HEK293 (cell line): ENCODE results near the gene GJB2.

Experiments
- CTCF ChIP-seq: fragments of 450-650 bp; formaldehyde crosslinking; IDR thresholded peaks from 2 replicates; pipeline ENCODE4 v1.5.1; 2016; ENCODE audit warnings: missing biosample characterization, missing genetic modification characterization
- ELK4 ChIP-seq: IDR thresholded peaks from 2 replicates; pipeline ENCODE4 v1.6.1; 2011; ENCODE audit warnings: mild to moderate bottlenecking, low read depth, low read length, borderline replicate concordance
- KLF1 ChIP-seq: fragments of 450-650 bp; formaldehyde crosslinking; IDR thresholded peaks from 2 replicates; pipeline ENCODE4 v1.5.1; 2016; ENCODE audit warnings: missing biosample characterization, missing genetic modification characterization
- TCF7L2 ChIP-seq: IDR thresholded peaks from 2 replicates; pipeline ENCODE4 v1.6.1; 2011; ENCODE audit warnings: low read depth, mild to moderate bottlenecking, inconsistent platforms, low read length, moderate library complexity, borderline replicate concordance
- YY1 ChIP-seq: fragments of 450-650 bp; formaldehyde crosslinking; IDR thresholded peaks from 2 replicates; pipeline ENCODE4 v1.5.1; 2018; ENCODE audit warnings: missing biosample characterization, missing genetic modification characterization
- ZNF121 ChIP-seq: fragments of 450-650 bp; formaldehyde crosslinking; IDR thresholded peaks from 2 replicates; pipeline ENCODE4 v1.5.1; 2016; ENCODE audit warnings: missing biosample characterization, missing genetic modification characterization
- ZNF211 ChIP-seq: fragments of 450-650 bp; formaldehyde crosslinking; IDR thresholded peaks from 2 replicates; pipeline ENCODE4 v1.5.1; 2016; ENCODE audit warnings: low read depth, missing biosample characterization, missing genetic modification characterization
- ZNF391 ChIP-seq: fragments of 450-650 bp; formaldehyde crosslinking; IDR thresholded peaks from 2 replicates; pipeline ENCODE4 v1.5.1; 2016; ENCODE audit warnings: low read depth, missing biosample characterization, missing genetic modification characterization, borderline replicate concordance
- ZNF398 ChIP-seq: fragments of 450-650 bp; formaldehyde crosslinking; IDR thresholded peaks from 2 replicates; pipeline ENCODE4 v1.5.1; 2017; ENCODE audit warnings: missing biosample characterization, missing genetic modification characterization
- ZNF548 ChIP-seq: fragments of 450-650 bp; formaldehyde crosslinking; IDR thresholded peaks from 2 replicates; pipeline ENCODE4 v1.5.1; 2016; ENCODE audit warnings: missing biosample characterization, missing genetic modification characterization
- ZNF664 ChIP-seq: fragments of 450-650 bp; formaldehyde crosslinking; IDR thresholded peaks from 2 replicates; pipeline ENCODE4 v1.5.1; 2016; ENCODE audit warnings: missing biosample characterization, missing genetic modification characterization
- ZNF792 ChIP-seq: fragments of 450-650 bp; formaldehyde crosslinking; IDR thresholded peaks from 2 replicates; pipeline ENCODE4 v1.5.1; 2016; ENCODE audit warnings: missing biosample characterization, missing genetic modification characterization
- TF ChIP-seq, protein P1 (sequence below): fragments of 450-650 bp; formaldehyde crosslinking; IDR thresholded peaks from 2 replicates; pipeline ENCODE4 v1.5.1; 2017; ENCODE audit warnings: missing biosample characterization, missing genetic modification characterization
- TF ChIP-seq, protein P2 (sequence below): fragments of 450-650 bp; formaldehyde crosslinking; IDR thresholded peaks from 2 replicates; pipeline ENCODE4 v1.5.1; 2016; ENCODE audit warnings: missing biosample characterization, missing genetic modification characterization

DNA sequence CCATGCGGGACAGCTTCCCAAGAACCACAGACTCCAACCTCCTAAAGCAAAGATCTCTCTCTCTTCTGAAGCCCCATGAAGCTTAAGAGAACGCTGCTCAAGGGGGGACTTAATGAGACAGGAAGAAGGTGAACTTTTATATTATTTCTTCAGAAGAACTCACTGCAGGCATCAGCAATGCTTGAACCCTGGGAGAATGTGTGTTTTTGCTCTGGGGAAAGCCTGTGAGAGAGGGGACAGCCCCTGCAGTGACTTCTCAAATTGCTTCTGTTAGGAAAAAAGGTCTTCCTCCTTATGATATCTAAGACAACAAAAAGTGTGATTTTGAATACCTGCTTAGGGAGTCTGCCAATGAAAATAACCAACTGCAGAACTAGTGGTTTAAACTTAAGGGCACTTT is 54.9 kb downstream of the GJB2 start:
- no peak for TF ChIP-seq TCF7L2
- TF ChIP-seq ELK4, result no peak
- TF ChIP-seq CTCF (tag by site-specific recombination), result no peak
- TF ChIP-seq ZNF664 (tag by site-specific recombination), result no peak
- TF ChIP-seq, protein P1, sequence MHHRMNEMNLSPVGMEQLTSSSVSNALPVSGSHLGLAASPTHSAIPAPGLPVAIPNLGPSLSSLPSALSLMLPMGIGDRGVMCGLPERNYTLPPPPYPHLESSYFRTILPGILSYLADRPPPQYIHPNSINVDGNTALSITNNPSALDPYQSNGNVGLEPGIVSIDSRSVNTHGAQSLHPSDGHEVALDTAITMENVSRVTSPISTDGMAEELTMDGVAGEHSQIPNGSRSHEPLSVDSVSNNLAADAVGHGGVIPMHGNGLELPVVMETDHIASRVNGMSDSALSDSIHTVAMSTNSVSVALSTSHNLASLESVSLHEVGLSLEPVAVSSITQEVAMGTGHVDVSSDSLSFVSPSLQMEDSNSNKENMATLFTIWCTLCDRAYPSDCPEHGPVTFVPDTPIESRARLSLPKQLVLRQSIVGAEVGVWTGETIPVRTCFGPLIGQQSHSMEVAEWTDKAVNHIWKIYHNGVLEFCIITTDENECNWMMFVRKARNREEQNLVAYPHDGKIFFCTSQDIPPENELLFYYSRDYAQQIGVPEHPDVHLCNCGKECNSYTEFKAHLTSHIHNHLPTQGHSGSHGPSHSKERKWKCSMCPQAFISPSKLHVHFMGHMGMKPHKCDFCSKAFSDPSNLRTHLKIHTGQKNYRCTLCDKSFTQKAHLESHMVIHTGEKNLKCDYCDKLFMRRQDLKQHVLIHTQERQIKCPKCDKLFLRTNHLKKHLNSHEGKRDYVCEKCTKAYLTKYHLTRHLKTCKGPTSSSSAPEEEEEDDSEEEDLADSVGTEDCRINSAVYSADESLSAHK (tag by site-specific recombination), result no peak
- TF ChIP-seq YY1 (tag by site-specific recombination), result no peak
- TF ChIP-seq ZNF548, result no peak
- no peak for TF ChIP-seq ZNF391 (tag by site-specific recombination)
- TF ChIP-seq, protein P2, sequence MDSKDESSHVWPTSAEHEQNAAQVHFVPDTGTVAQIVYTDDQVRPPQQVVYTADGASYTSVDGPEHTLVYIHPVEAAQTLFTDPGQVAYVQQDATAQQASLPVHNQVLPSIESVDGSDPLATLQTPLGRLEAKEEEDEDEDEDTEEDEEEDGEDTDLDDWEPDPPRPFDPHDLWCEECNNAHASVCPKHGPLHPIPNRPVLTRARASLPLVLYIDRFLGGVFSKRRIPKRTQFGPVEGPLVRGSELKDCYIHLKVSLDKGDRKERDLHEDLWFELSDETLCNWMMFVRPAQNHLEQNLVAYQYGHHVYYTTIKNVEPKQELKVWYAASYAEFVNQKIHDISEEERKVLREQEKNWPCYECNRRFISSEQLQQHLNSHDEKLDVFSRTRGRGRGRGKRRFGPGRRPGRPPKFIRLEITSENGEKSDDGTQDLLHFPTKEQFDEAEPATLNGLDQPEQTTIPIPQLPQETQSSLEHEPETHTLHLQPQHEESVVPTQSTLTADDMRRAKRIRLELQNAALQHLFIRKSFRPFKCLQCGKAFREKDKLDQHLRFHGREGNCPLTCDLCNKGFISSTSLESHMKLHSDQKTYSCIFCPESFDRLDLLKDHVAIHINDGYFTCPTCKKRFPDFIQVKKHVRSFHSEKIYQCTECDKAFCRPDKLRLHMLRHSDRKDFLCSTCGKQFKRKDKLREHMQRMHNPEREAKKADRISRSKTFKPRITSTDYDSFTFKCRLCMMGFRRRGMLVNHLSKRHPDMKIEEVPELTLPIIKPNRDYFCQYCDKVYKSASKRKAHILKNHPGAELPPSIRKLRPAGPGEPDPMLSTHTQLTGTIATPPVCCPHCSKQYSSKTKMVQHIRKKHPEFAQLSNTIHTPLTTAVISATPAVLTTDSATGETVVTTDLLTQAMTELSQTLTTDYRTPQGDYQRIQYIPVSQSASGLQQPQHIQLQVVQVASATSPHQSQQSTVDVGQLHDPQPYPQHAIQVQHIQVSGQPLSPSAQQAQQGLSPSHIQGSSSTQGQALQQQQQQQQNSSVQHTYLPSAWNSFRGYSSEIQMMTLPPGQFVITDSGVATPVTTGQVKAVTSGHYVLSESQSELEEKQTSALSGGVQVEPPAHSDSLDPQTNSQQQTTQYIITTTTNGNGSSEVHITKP (tag by site-specific recombination), result no peak
- TF ChIP-seq ZNF792, result no peak
- TF ChIP-seq ZNF121 (tag by site-specific recombination), result no peak
- no peak for TF ChIP-seq KLF1 (tag by site-specific recombination)
- TF ChIP-seq ZNF211 (tag by site-specific recombination), result no peak
- TF ChIP-seq ZNF398, result no peak
